HG03045 (cell line): ENCODE measurements around the gene LARP4.
A peak's percentile ranks its signal among the peaks of the same experiment; 100 is the strongest.
"Not testable (repeated sequence)": the region's sequence is repeated elsewhere in the genome, so short reads cannot be mapped to it uniquely, and the experiment has no call there.

Source experiments
- ATAC-seq: cut with Tn5 transposase; IDR thresholded peaks from one replicate; pipeline ENCODE4 v1.9.1; 2021; ENCODE audit warnings: mild to moderate bottlenecking, moderate library complexity; ENCODE audit not compliant: unreplicated experiment

Gene LARP4

DNA sequence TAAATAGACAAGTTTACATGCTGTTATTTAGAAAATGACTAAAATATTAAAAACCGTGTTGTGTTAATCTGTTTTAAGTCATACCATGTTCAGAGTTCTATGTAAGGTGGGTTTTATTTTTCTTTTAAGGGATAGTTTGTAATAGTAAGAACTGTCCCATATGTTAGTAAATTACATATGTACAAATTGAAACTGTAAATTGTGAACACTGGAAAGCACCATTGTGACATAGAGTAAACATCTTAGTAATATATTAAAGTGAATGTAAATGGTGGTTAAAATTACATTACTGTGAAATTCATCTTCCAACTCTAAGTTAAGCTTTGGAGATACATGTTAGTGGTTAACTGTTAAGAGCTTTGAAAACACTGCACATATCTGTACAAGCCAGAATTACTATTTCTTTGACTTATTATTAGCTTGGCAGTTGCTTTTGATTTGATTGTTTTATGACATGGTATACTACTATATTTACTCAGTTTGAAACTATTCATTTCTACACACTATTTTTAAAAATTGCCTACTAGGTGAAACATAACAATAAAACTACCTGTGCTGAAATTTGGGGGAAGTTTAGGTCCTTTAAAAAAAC lies 76.7 kb downstream of the LARP4 start:
- no peak for ATAC-seq

DNA sequence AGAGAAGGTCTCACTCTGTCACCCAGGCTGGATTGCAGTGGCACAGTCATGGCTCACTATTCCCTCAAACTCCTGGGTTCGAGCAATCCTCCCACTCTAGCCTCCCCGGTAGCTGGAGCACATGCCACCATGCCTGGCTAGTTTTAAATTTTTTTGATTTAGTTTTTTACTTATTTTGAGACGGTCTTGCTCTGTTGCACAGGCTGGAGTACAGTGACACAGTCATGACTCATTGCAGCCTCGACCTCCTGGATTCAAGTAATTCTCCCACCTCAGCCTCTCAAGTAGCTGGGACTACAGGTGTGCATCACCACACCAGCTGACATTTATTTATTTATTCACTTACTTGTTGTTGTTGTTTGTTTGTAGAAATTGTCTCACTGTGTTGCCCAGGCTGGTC lies 81.9 kb downstream of the LARP4 start:
- no peak for ATAC-seq

DNA sequence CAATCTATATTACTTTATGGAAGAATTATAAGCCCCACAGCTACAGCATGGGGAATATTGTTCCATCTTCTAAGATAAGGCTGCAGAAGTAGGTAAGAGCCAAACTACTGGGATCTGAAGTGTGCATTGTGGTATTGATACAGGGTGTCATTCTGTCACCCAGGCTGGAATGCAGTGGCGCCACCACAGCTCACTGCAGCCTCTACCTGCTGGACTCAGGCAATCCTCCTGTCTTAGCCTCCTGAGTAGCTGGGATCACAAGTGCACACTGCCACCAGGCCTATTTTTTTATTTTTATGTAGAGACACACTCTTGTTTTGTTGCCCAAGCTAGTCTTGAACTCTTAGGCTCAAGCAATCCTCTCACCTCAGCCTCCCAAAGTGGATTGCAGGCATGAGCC lies 82.8 kb downstream of the LARP4 start:
- no peak for ATAC-seq

DNA sequence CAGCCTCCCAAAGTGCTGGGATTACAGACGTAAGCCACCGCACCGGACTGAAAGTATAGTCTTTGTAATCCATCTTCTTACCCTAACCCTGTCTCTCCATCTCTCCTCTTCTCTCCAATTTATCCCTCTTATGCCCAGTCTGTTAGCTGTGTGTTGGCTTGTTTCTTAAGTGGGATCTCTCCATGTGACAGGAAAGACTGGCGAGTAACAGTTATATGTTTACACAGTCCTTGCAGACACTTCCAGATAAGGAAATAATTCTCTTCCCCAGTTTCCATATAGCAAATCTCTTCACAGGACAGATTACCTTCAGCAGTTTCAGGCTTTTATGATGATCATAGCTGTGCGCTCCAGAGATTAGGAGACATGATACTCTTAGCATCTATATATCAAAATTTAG lies 88.1 kb downstream of the LARP4 start:
- no peak for ATAC-seq

DNA sequence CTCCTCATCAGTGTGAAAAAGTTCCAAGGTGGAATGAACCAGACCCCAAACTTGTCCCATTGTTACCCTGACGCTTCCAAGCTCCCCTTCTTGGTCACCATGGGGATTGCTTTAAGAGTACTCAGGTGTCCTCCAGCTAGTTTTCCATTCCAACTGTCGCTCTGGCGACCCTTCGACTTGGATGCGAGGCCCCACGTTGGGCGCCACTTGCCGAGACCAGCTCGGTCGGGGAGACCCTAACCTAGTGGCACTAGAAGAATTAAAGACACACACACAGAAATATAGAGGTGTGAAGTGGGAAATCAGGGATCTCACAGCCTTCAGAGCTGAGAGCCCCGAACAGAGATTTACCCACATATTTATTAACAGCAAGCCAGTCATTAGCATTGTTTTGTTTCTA lies 97.4 kb downstream of the LARP4 start:
- not testable (repeated sequence) for ATAC-seq

DNA sequence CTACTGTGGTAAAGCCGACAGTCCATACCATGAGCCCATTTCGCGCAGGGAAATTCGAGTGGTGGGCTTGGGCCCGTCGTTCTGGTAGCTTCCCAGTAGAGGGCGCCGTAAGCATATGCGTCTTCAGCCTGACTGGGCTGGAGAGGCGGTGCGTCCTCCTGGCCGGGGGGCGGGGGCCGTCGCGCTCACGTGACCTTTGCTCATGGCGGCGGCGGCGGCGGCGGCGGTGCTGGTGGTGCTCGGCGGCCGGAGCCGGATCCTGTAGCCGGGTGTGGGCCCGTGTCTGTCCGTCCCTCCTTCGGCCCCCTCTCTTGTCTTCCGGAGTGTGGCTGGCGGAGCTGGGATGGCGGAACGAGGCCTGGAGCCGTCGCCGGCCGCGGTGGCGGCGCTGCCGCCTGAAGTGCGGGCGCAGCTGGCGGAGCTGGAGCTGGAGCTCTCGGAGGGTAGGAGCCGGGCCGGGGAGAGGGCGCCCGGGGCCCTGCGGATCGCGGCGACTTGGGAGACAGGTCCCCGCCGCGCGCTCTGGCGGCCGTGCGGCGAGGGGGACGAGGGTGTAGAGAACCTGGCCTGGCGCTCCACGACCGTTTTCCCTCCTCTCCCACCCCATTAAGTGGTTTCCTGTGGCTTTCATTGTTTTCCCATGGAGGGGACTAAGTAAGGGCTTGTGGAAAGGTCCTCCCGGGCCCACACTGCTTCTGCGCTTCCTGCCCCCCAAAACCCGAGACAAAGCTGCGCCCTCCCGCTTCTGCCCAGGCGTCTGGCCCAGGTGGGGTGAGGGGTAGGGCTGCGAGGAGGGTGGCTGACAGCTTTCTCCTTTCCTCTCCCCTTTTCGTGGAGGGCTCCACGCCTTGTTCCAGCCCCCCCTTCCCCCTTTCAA lies 104.4 kb downstream of the LARP4 start, which contains the start of gene DIP2B:
TSS of gene DIP2B (plus strand) at position 188 of the 877 bp plus-strand sequence. CDS start at position 344, 156 bp downstream.
- ATAC-seq = peak; percentile 79

GRCh38 chr12:50505675-50506530 lies 105.2 kb downstream of the LARP4 start:
- ATAC-seq = no peak

DNA sequence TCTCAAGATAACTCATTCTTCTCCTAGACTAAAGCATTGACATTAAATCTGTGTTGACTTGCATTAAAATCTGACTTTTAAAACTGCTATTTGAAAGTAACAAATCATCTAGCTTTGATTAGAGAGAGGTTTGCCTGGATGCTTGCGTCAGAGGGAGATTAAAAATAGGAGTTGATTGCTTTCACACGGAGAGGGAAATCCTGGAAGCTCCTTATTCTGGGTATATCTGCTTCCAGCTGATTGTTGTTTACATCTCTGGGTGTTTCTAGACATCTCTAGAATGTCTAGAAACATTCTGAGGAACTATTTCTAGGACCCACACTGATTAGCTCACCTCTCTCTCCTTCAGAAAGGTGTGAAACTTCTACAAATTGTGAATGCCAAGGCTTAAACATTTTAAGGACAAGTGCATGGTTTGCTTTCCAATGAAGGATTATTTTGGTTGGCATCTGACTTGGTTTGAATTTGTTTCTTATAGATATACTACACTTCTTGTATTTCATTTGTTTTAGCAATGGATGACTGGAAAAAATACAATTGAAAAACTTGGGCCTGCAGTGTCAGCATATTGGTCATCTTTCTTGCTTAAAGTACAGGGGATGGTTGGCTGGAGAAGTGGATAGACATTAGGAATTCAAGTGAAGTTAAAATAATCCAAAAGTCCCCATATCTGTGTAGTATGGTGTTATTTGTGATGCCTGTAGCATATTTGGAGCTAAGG lies 106.2 kb downstream of the LARP4 start:
- no peak for ATAC-seq

- no peak for ATAC-seq
These were observed 106.8 kb downstream of the LARP4 start for GRCh38 chr12:50507474-50507838.

GRCh38 chr12:50507930-50508329 lies 107.2 kb downstream of the LARP4 start:
- ATAC-seq = no peak

DNA sequence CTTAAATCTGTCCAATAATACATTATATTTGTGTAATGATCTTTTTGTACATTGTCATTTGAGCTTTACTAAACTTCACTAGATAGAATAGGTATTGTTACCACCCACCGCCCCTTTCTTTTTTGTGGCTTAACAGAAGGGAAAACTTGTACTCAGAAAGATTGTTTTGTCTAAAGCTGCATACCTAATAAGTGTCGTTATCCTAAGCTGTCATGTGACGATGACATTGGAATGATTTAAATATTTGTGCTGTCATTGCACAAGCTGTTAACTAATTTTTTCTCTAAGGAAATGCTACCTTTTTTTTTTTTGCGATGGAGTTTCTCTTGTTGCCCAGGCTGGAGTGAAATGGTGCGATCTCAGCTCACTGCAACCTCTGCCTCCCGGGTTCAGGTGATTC lies 107.7 kb downstream of the LARP4 start:
- no peak for ATAC-seq

DNA sequence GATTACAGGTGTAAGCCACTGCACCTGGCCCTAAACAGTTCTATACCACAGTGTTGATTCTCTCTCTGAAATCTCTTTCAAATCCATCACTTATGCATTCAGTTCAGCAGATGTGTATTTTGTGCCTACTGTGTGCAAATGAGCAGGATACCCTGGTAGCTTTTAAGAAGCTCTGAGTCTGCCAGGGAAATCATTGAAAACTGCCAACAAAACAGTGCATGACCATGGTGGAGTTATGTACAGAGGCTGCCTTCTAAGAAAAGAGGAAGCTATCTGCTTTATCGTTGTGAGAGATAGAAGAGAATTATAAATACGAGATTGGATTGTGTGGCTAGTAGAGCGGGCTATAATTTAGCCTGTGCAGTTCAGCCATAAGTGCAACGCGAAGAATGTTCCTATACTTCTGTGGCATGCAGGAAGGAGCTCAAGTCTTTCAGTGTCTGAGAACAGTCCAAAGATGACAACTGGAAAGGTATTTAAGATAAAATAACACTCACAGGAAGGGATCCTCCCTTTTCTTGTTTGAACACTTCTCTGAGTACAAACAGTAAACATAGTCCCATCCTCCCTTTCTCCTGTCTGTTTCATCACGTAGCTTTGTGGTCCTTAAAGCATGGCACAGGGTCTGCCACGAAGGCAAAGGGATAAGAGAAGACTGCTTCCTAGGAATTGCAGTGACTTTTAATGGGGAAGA lies 108.4 kb downstream of the LARP4 start:
- no peak for ATAC-seq

- ATAC-seq = no peak
These were observed 114.0 kb downstream of the LARP4 start for GRCh38 chr12:50514526-50515276.

DNA sequence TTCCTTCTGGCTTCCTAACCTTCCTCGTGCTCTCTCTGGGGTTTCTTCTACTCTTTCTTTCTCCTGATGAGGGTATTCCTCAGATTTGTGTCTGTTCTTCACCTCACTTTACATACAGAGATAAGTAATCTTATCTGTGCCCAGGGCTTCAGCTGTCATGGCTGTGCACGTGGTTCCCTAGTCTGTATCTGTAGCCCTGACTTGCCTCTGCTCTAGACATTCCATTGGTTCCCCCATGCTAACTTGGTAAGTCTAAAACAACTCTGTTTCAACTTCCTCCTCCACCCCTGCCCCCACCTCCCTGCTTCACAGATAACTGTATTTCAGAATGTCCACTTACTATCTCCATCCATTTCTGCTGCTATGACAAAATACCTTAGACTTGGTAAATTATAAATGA lies 114.9 kb downstream of the LARP4 start:
- ATAC-seq = no peak

DNA sequence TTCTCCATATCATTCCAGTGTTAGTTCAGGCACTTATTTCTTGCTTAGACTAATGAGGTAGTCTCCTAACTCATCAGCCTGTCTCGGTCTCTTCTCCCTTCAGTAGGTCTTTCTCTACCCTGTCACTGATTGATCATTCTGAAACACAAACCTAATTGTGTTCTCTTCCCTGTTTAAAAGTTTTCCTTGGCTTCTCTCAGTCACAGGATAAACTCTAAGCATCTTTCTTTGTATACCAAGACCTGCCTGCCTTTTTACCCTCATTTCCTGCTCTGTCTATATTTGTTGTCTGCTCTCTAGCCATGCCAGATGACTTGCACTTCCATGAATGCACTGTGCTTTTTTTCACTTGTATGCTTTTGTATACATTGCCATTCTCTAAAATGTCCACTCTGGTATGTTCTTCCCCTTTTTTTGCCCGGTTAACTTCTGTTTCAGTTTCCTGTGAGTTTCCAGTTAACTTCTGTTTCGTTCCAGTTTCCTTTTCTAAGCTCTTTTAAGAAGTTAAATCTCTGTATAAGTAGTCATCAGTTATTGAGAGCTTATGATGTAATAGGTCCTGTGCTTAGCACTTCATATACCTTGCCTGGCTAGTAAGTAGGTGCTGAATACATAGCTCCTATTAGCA lies 116.8 kb downstream of the LARP4 start:
- ATAC-seq = peak; percentile 58

GRCh38 chr12:50518090-50518489 lies 117.4 kb downstream of the LARP4 start:
- no peak for ATAC-seq

DNA sequence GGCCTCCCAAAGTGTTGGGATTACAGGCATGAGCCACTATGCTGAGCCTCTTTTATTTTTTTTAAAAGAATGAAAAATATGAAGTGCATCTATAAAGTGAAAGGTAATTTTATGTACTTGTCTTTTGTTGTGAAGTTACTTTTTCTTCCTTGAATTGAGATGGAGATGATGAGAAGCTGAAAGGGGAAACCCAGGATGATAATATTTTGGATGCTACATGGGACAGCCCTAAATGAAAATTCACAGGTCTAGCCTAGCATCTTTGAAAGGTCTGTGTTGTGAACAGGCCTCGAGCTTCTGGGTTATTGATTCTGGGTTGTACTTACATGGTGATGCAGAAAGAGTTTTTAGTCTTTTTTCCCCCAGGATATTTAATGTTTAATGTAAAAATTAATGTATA lies 118.7 kb downstream of the LARP4 start:
- ATAC-seq = no peak

GRCh38 chr12:50520416-50521207 lies 119.9 kb downstream of the LARP4 start:
- ATAC-seq = no peak
